Measurements from ENCODE around the gene EFCAB9.

The EFCAB9 gene

GRCh38 chr5:172164769-172165212, 29.2 kb upstream of the EFCAB9 start:
- H3K36me3 ChIP-seq (ENCODE audit: control insufficient read depth, insufficient read depth, low read length): no peaks in the 10 kb centered on the region
- H3K27me3 ChIP-seq (ENCODE audit: control insufficient read depth, insufficient read depth, low read length): no peaks in the 10 kb centered on the region
- no peaks in the 10 kb centered on the region for H3K9me3 ChIP-seq (ENCODE audit: control insufficient read depth, low read length)
- H3K4me2 ChIP-seq (ENCODE audit: low read length): no peak overlapping the region
- no peak for TF ChIP-seq CTCF (IDR thresholded peaks at IDR 0.05)
- no peaks in the 10 kb centered on the region for H3K4me1 ChIP-seq
- H3K27ac ChIP-seq: no peak overlapping the region
- no peak overlapping the region for H3K9ac ChIP-seq
- H2AFZ ChIP-seq: no peak overlapping the region
- H3K4me3 ChIP-seq (ENCODE audit: low read depth, low read length): no peak overlapping the region
- no peaks in the 10 kb centered on the region for H3K79me2 ChIP-seq

- no peak overlapping the region for H3K9ac ChIP-seq
- no peaks in the 10 kb centered on the region for H3K36me3 ChIP-seq (ENCODE audit: control insufficient read depth, insufficient read depth, low read length)
- no peaks in the 10 kb centered on the region for H3K9me3 ChIP-seq (ENCODE audit: control insufficient read depth, low read length)
- H3K4me2 ChIP-seq (ENCODE audit: low read length): no peak overlapping the region
- no peaks in the 10 kb centered on the region for H3K4me1 ChIP-seq
- H3K27me3 ChIP-seq (ENCODE audit: control insufficient read depth, insufficient read depth, low read length): no peaks in the 10 kb centered on the region
- no peaks in the 10 kb centered on the region for H3K79me2 ChIP-seq
- TF ChIP-seq CTCF (IDR thresholded peaks at IDR 0.05): no peak
- H3K27ac ChIP-seq: no peak overlapping the region
- no peak overlapping the region for H3K4me3 ChIP-seq (ENCODE audit: low read depth, low read length)
- no peak overlapping the region for H2AFZ ChIP-seq
Observed at GRCh38 chr5:172165465-172165864, 28.5 kb upstream of the EFCAB9 start.

- no peak for TF ChIP-seq CTCF (IDR thresholded peaks at IDR 0.05)
- no peak overlapping the region for H3K4me2 ChIP-seq (ENCODE audit: low read length)
- no peaks in the 10 kb centered on the region for H3K4me1 ChIP-seq
- H3K27ac ChIP-seq: no peak overlapping the region
- H3K9me3 ChIP-seq (ENCODE audit: control insufficient read depth, low read length): no peaks in the 10 kb centered on the region
- no peak overlapping the region for H2AFZ ChIP-seq
- no peaks in the 10 kb centered on the region for H3K79me2 ChIP-seq
- H3K36me3 ChIP-seq (ENCODE audit: control insufficient read depth, insufficient read depth, low read length): no peaks in the 10 kb centered on the region
- H3K9ac ChIP-seq: no peak overlapping the region
- H3K27me3 ChIP-seq (ENCODE audit: control insufficient read depth, insufficient read depth, low read length): no peaks in the 10 kb centered on the region
- no peak overlapping the region for H3K4me3 ChIP-seq (ENCODE audit: low read depth, low read length)
Observed at GRCh38 chr5:172166030-172166826, 27.7 kb upstream of the EFCAB9 start.

GRCh38 chr5:172167895-172168294, 26.1 kb upstream of the EFCAB9 start:
- Histone ChIP-seq H3K27ac (no peak overlapping the region), H3K4me2 (ENCODE audit: low read length) (no peak overlapping the region), H3K4me3 (ENCODE audit: low read depth, low read length) (no peak overlapping the region), H3K9ac (no peak overlapping the region), H2AFZ (no peak overlapping the region), H3K9me3 (ENCODE audit: control insufficient read depth, low read length) (no peaks in the 10 kb centered on the region), H3K79me2 (no peaks in the 10 kb centered on the region), H3K27me3 (ENCODE audit: control insufficient read depth, insufficient read depth, low read length) (no peaks in the 10 kb centered on the region), H3K4me1 (no peaks in the 10 kb centered on the region), H3K36me3 (ENCODE audit: control insufficient read depth, insufficient read depth, low read length) (no peaks in the 10 kb centered on the region)
- TF ChIP-seq CTCF (IDR thresholded peaks at IDR 0.05): no peak

GRCh38 chr5:172168311-172168710, 25.7 kb upstream of the EFCAB9 start:
- Histone ChIP-seq H3K27me3 (ENCODE audit: control insufficient read depth, insufficient read depth, low read length) (no peaks in the 10 kb centered on the region), H3K4me3 (ENCODE audit: low read depth, low read length) (no peak overlapping the region), H3K79me2 (no peaks in the 10 kb centered on the region), H3K4me2 (ENCODE audit: low read length) (no peak overlapping the region), H2AFZ (no peak overlapping the region), H3K9ac (no peak overlapping the region), H3K27ac (no peak overlapping the region), H3K9me3 (ENCODE audit: control insufficient read depth, low read length) (no peaks in the 10 kb centered on the region), H3K4me1 (no peaks in the 10 kb centered on the region), H3K36me3 (ENCODE audit: control insufficient read depth, insufficient read depth, low read length) (no peaks in the 10 kb centered on the region)
- TF ChIP-seq CTCF (IDR thresholded peaks at IDR 0.05): no peak
